Neutrophil (primary cell): ENCODE measurements around the gene TRAPPC3.

Experiments
- H3K27ac ChIP-seq: fragments of 200-600 bp; sonication (generic); 2 replicates; pipeline ENCODE4 v1.5.1; 2016; ENCODE audit warnings: mild to moderate bottlenecking, moderate library complexity
- H3K27me3 ChIP-seq: fragments of 200-600 bp; sonication (generic); 2 replicates; pipeline ENCODE4 v1.6.0; 2016; ENCODE audit warnings: mild to moderate bottlenecking
- H3K36me3 ChIP-seq: fragments of 200-600 bp; sonication (generic); 2 replicates; pipeline ENCODE4 v1.5.1; 2017
- H3K4me1 ChIP-seq, 2 experiments: fragments of 200-600 bp in 1 of 2; sonication (generic) in 1 of 2; 1 replicate in 1 of 2; 2 replicates in 1 of 2; pipeline versions ENCODE4 v1.5.1 to v1.6.1; 2013 to 2016; ENCODE audit warnings: low read depth in 1 of 2, low read length in 1 of 2, mild to moderate bottlenecking in 1 of 2, moderate library complexity in 1 of 2; ENCODE audit not compliant: control insufficient read depth in 1 of 2, insufficient read depth in 1 of 2
- H3K4me3 ChIP-seq, 2 experiments: fragments of 200-600 bp in 1 of 2; sonication (generic) in 1 of 2; 1 replicate in 1 of 2; 2 replicates in 1 of 2; pipeline ENCODE4 v1.5.1; 2013 to 2016; ENCODE audit warnings: low read depth in 1 of 2, low read length in 1 of 2, mild to moderate bottlenecking in 1 of 2, moderate library complexity in 1 of 2
- H3K9me3 ChIP-seq: fragments of 200-600 bp; sonication (generic); 2 replicates; pipeline ENCODE4 v1.5.1; 2016
- TF ChIP-seq, protein P1 (sequence below): fragments of 200-600 bp; sonication (generic); IDR thresholded peaks from 2 replicates; pipeline ENCODE4 v1.5.1; 2016; ENCODE audit warnings: antibody characterized with exemption

TRAPPC3 gene

DNA sequence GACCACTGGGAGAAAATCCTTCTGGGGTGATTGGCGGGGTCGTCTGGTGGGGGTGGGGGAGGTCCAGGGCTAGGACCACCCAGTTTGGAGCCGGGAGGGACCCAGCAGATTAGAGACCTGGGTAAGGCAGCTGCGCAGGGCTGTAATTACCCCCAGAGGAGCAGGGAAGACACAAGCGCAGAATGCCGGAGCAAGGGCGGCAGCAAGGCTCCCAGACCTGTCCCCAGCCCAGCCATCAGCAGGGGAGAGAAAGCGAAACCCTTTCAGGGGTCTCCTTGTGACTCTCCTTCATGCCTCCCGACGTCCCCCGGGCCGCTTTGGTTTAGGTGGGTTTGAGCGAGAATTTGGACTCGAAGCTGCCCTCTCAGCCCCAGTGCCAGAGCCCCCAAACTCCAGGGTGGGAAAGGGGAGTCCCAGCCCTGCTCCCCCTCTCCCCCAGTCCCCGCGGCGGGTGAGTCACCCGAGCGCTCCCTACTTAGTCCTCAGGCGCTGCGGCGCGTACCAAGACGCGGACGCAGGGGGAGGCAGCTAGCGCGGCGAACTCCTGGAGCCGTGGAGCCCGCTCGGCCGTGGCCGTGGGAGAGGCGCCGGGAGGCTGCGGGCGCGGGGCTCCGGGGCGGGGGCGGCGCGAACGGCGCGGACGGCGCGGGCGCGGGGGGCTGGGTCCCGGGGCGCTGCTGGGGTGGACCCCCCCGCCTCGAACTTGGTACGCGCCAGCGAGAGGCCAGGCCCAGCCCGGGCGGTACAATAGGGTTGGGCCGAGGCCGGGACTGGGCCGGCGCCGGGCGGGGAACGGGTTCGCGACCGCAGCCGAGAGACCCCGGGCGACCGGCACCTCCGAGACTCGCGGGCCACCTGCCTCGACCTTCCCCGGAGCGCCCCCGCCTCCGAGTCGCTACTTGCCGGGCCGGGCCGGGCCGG lies 6.4 kb upstream of the TRAPPC3 start, which contains the start of gene MAP7D1:
TSS of gene MAP7D1 (plus strand) at position 753 of the 921 bp plus-strand sequence. CDS start 258 bp downstream, outside the sequence.
- no peaks in the 10 kb centered on the region for H3K9me3 ChIP-seq
- no peaks in the 10 kb centered on the region for H3K27me3 ChIP-seq
- peak within 1 kb of the TSS; percentile 99 for H3K27ac ChIP-seq
- H3K4me1 ChIP-seq = peaks cover 60 to 64% of the 10 kb centered on the region in 2 experiments
- no peaks in the 10 kb centered on the region for H3K36me3 ChIP-seq
- peak within 1 kb of the TSS; percentile 85 to 96 for H3K4me3 ChIP-seq
- TF ChIP-seq, protein P1, sequence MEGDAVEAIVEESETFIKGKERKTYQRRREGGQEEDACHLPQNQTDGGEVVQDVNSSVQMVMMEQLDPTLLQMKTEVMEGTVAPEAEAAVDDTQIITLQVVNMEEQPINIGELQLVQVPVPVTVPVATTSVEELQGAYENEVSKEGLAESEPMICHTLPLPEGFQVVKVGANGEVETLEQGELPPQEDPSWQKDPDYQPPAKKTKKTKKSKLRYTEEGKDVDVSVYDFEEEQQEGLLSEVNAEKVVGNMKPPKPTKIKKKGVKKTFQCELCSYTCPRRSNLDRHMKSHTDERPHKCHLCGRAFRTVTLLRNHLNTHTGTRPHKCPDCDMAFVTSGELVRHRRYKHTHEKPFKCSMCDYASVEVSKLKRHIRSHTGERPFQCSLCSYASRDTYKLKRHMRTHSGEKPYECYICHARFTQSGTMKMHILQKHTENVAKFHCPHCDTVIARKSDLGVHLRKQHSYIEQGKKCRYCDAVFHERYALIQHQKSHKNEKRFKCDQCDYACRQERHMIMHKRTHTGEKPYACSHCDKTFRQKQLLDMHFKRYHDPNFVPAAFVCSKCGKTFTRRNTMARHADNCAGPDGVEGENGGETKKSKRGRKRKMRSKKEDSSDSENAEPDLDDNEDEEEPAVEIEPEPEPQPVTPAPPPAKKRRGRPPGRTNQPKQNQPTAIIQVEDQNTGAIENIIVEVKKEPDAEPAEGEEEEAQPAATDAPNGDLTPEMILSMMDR = no peak

DNA sequence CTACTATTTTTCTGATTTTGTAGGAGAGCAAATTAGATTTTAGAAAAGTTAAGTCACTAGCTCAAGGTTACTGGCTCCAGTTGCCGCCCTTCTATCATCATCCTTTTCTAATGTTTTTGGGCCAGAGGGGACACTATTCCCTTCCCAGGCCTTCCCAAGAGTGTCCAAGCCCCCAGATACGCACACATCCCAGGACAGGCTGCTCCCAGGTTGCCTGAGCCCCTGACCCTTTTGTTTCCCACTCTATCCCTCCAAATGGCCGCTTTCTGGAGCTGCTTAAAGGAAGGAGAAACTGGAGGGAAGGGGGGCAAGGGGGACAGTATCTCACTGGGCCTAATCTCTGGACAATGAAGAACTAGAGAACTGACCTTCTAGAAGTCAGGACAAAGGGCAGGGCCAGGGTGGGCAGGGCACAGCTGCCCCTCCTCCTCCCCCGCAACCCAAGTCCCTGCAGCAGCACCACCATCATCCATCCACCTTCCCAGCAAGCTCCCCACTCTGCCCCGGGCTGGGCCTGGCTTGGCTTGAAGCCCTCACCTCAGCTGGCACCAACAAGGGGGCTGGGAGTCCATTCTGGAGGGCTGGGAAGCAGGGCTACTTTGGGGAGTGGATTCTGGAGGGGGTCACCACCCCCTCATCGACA lies 5.6 kb upstream of the TRAPPC3 start:
- Histone ChIP-seq H3K4me3 (peak overlapping the region; percentile 85 to 96), H3K9me3 (no peaks in the 10 kb centered on the region), H3K36me3 (no peaks in the 10 kb centered on the region), H3K4me1 (peaks cover 60 to 64% of the 10 kb centered on the region in 2 experiments), H3K27ac (peak overlapping the region; percentile 99), H3K27me3 (no peaks in the 10 kb centered on the region)
- TF ChIP-seq, protein P1 = no peak

DNA sequence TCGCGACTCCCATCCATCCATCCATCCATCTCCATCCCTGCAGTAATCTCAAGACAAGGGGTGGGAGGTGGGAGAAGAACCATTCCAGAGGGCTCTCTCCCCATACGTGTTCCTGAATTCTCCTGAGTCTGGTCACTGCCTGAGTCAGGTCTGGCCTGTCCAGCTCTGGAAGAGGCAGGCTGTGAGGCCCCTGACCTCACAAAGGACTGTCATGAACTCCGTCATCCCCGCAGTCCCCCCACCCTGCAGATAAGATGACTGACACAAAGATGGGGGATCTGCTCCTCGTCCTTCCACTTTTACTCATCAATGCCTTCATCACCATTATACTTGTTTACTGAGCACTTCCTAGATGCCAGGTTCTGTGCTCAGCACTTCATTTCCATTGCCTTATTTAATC lies 5.0 kb upstream of the TRAPPC3 start:
- H3K36me3 ChIP-seq = no peaks in the 10 kb centered on the region
- no peaks in the 10 kb centered on the region for H3K9me3 ChIP-seq
- H3K4me3 ChIP-seq = no peak overlapping the region
- peaks cover 58 to 62% of the 10 kb centered on the region in 2 experiments for H3K4me1 ChIP-seq
- H3K27me3 ChIP-seq = no peaks in the 10 kb centered on the region
- TF ChIP-seq, protein P1 = no peak
- H3K27ac ChIP-seq = peak overlapping the region; percentile 99

DNA sequence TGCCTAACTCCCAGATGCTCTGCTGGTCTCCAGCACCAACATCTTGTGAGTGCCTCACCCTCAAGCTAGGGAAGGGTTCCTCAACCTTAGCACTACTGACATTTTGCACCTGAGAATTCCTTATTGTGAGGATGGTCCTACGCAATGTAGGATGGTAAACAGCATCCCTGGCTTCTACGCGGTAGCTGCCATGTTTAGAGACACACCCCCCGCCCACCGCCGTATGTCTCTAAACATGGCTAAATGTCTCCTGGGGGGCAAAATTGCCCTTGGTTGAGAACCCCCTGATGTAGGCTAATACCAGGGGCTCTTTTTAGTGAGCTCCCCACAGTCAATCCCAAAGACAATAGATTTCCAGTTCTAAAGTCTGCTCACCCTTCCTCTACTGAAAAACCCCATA lies 4.2 kb upstream of the TRAPPC3 start:
- Histone ChIP-seq H3K4me3 (no peak overlapping the region), H3K36me3 (no peaks in the 10 kb centered on the region), H3K27ac (no peak overlapping the region), H3K9me3 (no peaks in the 10 kb centered on the region), H3K27me3 (no peaks in the 10 kb centered on the region), H3K4me1 (peaks cover 56 to 60% of the 10 kb centered on the region in 2 experiments)
- TF ChIP-seq, protein P1 = no peak

DNA sequence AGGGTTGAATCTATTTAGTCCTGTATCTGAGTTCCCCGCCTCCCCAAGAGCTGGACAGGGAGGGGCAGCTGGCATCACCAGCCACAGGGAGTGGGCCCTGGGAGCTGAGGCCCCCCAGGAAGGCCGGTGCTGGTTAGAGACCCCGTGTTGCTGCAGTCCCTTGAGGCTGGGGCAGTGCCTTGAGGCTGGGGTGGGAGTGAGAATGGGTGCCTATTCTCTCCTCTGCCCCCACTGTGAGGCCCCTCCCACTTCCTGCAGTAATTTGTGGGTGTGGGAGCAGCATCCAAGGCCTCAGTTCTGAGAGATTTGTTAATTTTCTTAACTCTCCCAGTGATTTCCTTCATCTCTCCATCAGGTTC lies 2.5 kb upstream of the TRAPPC3 start:
- H3K9me3 ChIP-seq = no peaks in the 10 kb centered on the region
- TF ChIP-seq, protein P1 = no peak
- H3K36me3 ChIP-seq = no peaks in the 10 kb centered on the region
- H3K4me3 ChIP-seq = no peak overlapping the region
- peak overlapping the region; percentile 99 for H3K27ac ChIP-seq
- H3K27me3 ChIP-seq = no peaks in the 10 kb centered on the region
- peaks cover 48 to 50% of the 10 kb centered on the region in 2 experiments for H3K4me1 ChIP-seq
